SK-N-SH treated with all-trans-retinoic acid at 6 μM for 48 hours (cell line): ENCODE data around the gene CEP131.

Experiments
- ATAC-seq: fragments of 200-7000 bp; cut with Tn5 transposase; 3 replicates; pipeline ENCODE4 v1.9.1; 2020; ENCODE audit warnings: mild to moderate bottlenecking, moderate library complexity
- ARNTL ChIP-seq: fragments of 450-650 bp; formaldehyde crosslinking; IDR thresholded peaks from 2 replicates; pipeline ENCODE4 v1.5.0; 2020; ENCODE audit warnings: low read depth, mild to moderate bottlenecking, moderate library complexity, borderline replicate concordance
- BACH2 ChIP-seq: fragments of 250-450 bp; sonication (Bioruptor Pico); IDR thresholded peaks from 2 replicates; pipeline ENCODE4 v1.9.0; 2021; ENCODE audit warnings: mild to moderate bottlenecking, borderline replicate concordance
- CSDC2 ChIP-seq: fragments of 250-450 bp; sonication (Bioruptor Pico); IDR thresholded peaks from 2 replicates; pipeline ENCODE4 v1.5.0; 2020; ENCODE audit warnings: mild to moderate bottlenecking, moderate library complexity
- ESRRG ChIP-seq: fragments of 250-450 bp; sonication (Bioruptor Pico); IDR thresholded peaks from 2 replicates; pipeline ENCODE4 v1.6.1; 2021; ENCODE audit warnings: mild to moderate bottlenecking
- GLIS3 ChIP-seq: fragments of 250-450 bp; sonication (Bioruptor Pico); IDR thresholded peaks from 2 replicates; pipeline ENCODE4 v1.5.0; 2020; ENCODE audit warnings: mild to moderate bottlenecking, moderate library complexity
- ISL1 ChIP-seq: fragments of 250-450 bp; sonication (Bioruptor Pico); IDR thresholded peaks from 2 replicates; pipeline ENCODE4 v2.1.2; 2022; ENCODE audit warnings: mild to moderate bottlenecking, moderate library complexity
- OSR1 ChIP-seq: fragments of 250-450 bp; sonication (Bioruptor Pico); IDR thresholded peaks from 2 replicates; pipeline ENCODE4 v1.8.0; 2022; ENCODE audit warnings: moderate library complexity, mild to moderate bottlenecking, inconsistent platforms
- RARB ChIP-seq: fragments of 250-450 bp; sonication (Bioruptor Pico); IDR thresholded peaks from 2 replicates; pipeline ENCODE4 v1.8.0; 2021; ENCODE audit warnings: mild to moderate bottlenecking, moderate library complexity
- SNAI2 ChIP-seq: fragments of 250-450 bp; sonication (Bioruptor Pico); IDR thresholded peaks from 2 replicates; pipeline ENCODE4 v1.5.0; 2020; ENCODE audit warnings: mild to moderate bottlenecking, moderate library complexity
- TOX ChIP-seq: fragments of 250-450 bp; sonication (Bioruptor Pico); IDR thresholded peaks from 2 replicates; pipeline ENCODE4 v1.8.0; 2021; ENCODE audit warnings: mild to moderate bottlenecking, moderate library complexity, borderline replicate concordance
- ZC3H10 ChIP-seq: fragments of 250-450 bp; sonication (Bioruptor Pico); IDR thresholded peaks from 2 replicates; pipeline ENCODE4 v1.5.1; 2021; ENCODE audit warnings: mild to moderate bottlenecking, moderate library complexity
- ZFP3 ChIP-seq: fragments of 250-450 bp; sonication (Bioruptor Pico); IDR thresholded peaks from 2 replicates; pipeline ENCODE4 v1.5.0; 2020; ENCODE audit warnings: mild to moderate bottlenecking, moderate library complexity
- ZFP30 ChIP-seq: fragments of 450-650 bp; formaldehyde crosslinking; IDR thresholded peaks from 2 replicates; pipeline ENCODE4 v1.5.0; 2022; ENCODE audit warnings: mild to moderate bottlenecking, moderate library complexity
- ZNF70 ChIP-seq: fragments of 450-650 bp; formaldehyde crosslinking; IDR thresholded peaks from 2 replicates; pipeline ENCODE4 v1.5.0; 2020; ENCODE audit warnings: mild to moderate bottlenecking, moderate library complexity
- ZNF8 ChIP-seq: fragments of 450-650 bp; formaldehyde crosslinking; IDR thresholded peaks from 2 replicates; pipeline ENCODE4 v1.5.0; 2020; ENCODE audit warnings: mild to moderate bottlenecking, moderate library complexity
- TF ChIP-seq, protein P1 (sequence below): fragments of 250-450 bp; sonication (Bioruptor Pico); IDR thresholded peaks from 2 replicates; pipeline ENCODE4 v1.5.0; 2020; ENCODE audit warnings: mild to moderate bottlenecking, moderate library complexity
- TF ChIP-seq, protein P2 (sequence below): fragments of 250-450 bp; sonication (Bioruptor Pico); IDR thresholded peaks from 2 replicates; pipeline ENCODE4 v1.8.0; 2021; ENCODE audit warnings: low read depth, mild to moderate bottlenecking, moderate library complexity, borderline replicate concordance
- TF ChIP-seq, protein P3 (sequence below): fragments of 250-450 bp; sonication (Bioruptor Pico); IDR thresholded peaks from 2 replicates; pipeline ENCODE4 v1.5.1; 2021; ENCODE audit warnings: mild to moderate bottlenecking, moderate library complexity
- TF ChIP-seq, protein P4 (sequence below): fragments of 250-450 bp; sonication (Bioruptor Pico); IDR thresholded peaks from 2 replicates; pipeline ENCODE4 v1.5.1; 2020; ENCODE audit warnings: low read depth, mild to moderate bottlenecking, moderate library complexity
- TF ChIP-seq, protein P5 (sequence below): fragments of 250-450 bp; sonication (Bioruptor Pico); IDR thresholded peaks from 2 replicates; pipeline ENCODE4 v1.8.0; 2020; ENCODE audit warnings: mild to moderate bottlenecking, moderate library complexity, borderline replicate concordance

The CEP131 gene

DNA sequence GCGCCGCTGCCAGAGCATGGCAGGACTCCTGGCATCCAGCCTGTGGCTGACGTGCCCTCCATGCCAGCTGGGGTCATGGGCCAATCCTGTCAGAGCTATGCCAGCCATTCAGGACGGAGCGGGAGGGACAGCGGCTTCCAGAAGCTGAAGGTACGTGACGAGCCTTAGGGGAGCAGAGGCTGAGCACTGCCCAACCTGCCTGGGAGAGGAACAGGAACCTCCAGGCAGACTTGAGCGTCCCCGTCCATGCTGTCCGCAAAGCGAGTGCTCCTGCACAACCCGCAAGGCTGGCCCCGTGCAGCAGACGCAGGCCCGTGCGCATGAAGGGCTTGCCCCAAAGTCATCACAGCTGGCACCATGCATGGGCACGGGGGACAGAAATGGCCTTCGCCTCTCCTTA, 37.9 kb upstream of the CEP131 start:
- TF ChIP-seq ZNF70 (CRISPR knock-in tag), result no peak
- TF ChIP-seq TOX (CRISPR knock-in tag), result no peak
- no peak for TF ChIP-seq ARNTL (CRISPR knock-in tag)
- TF ChIP-seq, protein P1, sequence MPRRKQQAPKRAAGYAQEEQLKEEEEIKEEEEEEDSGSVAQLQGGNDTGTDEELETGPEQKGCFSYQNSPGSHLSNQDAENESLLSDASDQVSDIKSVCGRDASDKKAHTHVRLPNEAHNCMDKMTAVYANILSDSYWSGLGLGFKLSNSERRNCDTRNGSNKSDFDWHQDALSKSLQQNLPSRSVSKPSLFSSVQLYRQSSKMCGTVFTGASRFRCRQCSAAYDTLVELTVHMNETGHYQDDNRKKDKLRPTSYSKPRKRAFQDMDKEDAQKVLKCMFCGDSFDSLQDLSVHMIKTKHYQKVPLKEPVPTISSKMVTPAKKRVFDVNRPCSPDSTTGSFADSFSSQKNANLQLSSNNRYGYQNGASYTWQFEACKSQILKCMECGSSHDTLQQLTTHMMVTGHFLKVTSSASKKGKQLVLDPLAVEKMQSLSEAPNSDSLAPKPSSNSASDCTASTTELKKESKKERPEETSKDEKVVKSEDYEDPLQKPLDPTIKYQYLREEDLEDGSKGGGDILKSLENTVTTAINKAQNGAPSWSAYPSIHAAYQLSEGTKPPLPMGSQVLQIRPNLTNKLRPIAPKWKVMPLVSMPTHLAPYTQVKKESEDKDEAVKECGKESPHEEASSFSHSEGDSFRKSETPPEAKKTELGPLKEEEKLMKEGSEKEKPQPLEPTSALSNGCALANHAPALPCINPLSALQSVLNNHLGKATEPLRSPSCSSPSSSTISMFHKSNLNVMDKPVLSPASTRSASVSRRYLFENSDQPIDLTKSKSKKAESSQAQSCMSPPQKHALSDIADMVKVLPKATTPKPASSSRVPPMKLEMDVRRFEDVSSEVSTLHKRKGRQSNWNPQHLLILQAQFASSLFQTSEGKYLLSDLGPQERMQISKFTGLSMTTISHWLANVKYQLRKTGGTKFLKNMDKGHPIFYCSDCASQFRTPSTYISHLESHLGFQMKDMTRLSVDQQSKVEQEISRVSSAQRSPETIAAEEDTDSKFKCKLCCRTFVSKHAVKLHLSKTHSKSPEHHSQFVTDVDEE (CRISPR knock-in tag), result no peak
- TF ChIP-seq, protein P2, sequence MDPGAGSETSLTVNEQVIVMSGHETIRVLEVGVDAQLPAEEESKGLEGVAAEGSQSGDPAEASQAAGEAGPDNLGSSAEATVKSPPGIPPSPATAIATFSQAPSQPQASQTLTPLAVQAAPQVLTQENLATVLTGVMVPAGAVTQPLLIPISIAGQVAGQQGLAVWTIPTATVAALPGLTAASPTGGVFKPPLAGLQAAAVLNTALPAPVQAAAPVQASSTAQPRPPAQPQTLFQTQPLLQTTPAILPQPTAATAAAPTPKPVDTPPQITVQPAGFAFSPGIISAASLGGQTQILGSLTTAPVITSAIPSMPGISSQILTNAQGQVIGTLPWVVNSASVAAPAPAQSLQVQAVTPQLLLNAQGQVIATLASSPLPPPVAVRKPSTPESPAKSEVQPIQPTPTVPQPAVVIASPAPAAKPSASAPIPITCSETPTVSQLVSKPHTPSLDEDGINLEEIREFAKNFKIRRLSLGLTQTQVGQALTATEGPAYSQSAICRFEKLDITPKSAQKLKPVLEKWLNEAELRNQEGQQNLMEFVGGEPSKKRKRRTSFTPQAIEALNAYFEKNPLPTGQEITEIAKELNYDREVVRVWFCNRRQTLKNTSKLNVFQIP, result no peak
- no peak for TF ChIP-seq SNAI2 (CRISPR knock-in tag)
- TF ChIP-seq, protein P3, sequence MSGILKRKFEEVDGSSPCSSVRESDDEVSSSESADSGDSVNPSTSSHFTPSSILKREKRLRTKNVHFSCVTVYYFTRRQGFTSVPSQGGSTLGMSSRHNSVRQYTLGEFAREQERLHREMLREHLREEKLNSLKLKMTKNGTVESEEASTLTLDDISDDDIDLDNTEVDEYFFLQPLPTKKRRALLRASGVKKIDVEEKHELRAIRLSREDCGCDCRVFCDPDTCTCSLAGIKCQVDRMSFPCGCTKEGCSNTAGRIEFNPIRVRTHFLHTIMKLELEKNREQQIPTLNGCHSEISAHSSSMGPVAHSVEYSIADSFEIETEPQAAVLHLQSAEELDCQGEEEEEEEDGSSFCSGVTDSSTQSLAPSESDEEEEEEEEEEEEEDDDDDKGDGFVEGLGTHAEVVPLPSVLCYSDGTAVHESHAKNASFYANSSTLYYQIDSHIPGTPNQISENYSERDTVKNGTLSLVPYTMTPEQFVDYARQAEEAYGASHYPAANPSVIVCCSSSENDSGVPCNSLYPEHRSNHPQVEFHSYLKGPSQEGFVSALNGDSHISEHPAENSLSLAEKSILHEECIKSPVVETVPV (CRISPR knock-in tag), result no peak
- no peak for TF ChIP-seq RARB (CRISPR knock-in tag)
- TF ChIP-seq, protein P4, sequence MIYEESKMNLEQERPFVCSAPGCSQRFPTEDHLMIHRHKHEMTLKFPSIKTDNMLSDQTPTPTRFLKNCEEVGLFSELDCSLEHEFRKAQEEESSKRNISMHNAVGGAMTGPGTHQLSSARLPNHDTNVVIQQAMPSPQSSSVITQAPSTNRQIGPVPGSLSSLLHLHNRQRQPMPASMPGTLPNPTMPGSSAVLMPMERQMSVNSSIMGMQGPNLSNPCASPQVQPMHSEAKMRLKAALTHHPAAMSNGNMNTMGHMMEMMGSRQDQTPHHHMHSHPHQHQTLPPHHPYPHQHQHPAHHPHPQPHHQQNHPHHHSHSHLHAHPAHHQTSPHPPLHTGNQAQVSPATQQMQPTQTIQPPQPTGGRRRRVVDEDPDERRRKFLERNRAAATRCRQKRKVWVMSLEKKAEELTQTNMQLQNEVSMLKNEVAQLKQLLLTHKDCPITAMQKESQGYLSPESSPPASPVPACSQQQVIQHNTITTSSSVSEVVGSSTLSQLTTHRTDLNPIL (CRISPR knock-in tag), result no peak
- no peak for TF ChIP-seq ZFP30 (CRISPR knock-in tag)
- TF ChIP-seq BACH2 (CRISPR knock-in tag), result no peak
- no peak for TF ChIP-seq ZC3H10 (CRISPR knock-in tag)
- TF ChIP-seq, protein P5, sequence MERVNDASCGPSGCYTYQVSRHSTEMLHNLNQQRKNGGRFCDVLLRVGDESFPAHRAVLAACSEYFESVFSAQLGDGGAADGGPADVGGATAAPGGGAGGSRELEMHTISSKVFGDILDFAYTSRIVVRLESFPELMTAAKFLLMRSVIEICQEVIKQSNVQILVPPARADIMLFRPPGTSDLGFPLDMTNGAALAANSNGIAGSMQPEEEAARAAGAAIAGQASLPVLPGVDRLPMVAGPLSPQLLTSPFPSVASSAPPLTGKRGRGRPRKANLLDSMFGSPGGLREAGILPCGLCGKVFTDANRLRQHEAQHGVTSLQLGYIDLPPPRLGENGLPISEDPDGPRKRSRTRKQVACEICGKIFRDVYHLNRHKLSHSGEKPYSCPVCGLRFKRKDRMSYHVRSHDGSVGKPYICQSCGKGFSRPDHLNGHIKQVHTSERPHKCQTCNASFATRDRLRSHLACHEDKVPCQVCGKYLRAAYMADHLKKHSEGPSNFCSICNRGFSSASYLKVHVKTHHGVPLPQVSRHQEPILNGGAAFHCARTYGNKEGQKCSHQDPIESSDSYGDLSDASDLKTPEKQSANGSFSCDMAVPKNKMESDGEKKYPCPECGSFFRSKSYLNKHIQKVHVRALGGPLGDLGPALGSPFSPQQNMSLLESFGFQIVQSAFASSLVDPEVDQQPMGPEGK (CRISPR knock-in tag), result no peak
- no peak for TF ChIP-seq GLIS3 (CRISPR knock-in tag)
- no peak for TF ChIP-seq ZNF8 (CRISPR knock-in tag)
- no peak for TF ChIP-seq CSDC2 (CRISPR knock-in tag)
- no peak for TF ChIP-seq OSR1
- no peak for TF ChIP-seq ZFP3 (CRISPR knock-in tag)
- TF ChIP-seq ESRRG, result no peak
- TF ChIP-seq ISL1, result no peak
- no peak for ATAC-seq

DNA sequence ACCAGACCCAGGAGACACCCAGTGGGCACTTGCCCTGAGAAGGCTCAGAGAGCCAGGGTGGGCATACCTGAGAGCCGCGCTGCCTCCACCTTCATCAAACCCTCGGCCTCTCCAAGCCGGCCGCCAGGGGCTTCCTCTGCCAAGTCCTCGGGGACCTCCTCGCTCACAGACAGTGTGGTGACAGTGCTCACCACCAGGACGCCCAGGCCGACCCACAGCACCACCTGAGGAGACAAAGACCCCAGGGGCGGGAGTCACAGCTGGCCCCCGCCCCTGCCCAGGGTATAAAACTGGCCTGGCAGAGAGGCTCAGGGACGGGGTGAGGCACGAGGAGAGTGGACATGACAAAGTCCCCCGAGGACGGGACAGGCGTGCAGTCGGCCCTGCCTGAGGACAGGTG, 37.4 kb upstream of the CEP131 start:
- ATAC-seq, result no peak
- TF ChIP-seq ZFP3 (CRISPR knock-in tag), result no peak
- TF ChIP-seq ZFP30 (CRISPR knock-in tag), result no peak
- TF ChIP-seq ZNF70 (CRISPR knock-in tag), result no peak
- TF ChIP-seq BACH2 (CRISPR knock-in tag), result no peak
- TF ChIP-seq, protein P1 (CRISPR knock-in tag), result no peak
- no peak for TF ChIP-seq CSDC2 (CRISPR knock-in tag)
- no peak for TF ChIP-seq RARB (CRISPR knock-in tag)
- TF ChIP-seq, protein P2, result no peak
- no peak for TF ChIP-seq GLIS3 (CRISPR knock-in tag)
- TF ChIP-seq ARNTL (CRISPR knock-in tag), result no peak
- no peak for TF ChIP-seq ESRRG
- TF ChIP-seq TOX (CRISPR knock-in tag), result no peak
- TF ChIP-seq ZC3H10 (CRISPR knock-in tag), result no peak
- TF ChIP-seq, protein P3 (CRISPR knock-in tag), result no peak
